ENCODE measurements around the gene MRPS10. TPM values are rescaled to one million over a fixed set of nuclear protein-coding genes. Genes with fewer than 3 reads are reported as not detected.

MRPS10 gene
- total RNA-seq: 10 to 100 TPM; 22.5 to 26.8 TPM
- long read RNA-seq, donor 1, transcript MRPS10-201 (7 exons, 2,110 nt): major isoform, 18 of 22 reads
- long read RNA-seq, donor 1, partial matches to known transcripts: 2 of 22 reads
- long read RNA-seq, donor 1, other reads (novel, unspliced or antisense): 2 of 22 reads
- long read RNA-seq, donor 2, transcript MRPS10-201 (7 exons, 2,110 nt): major isoform, 99 of 141 reads
- long read RNA-seq, donor 2, partial matches to known transcripts: 16 of 141 reads
- long read RNA-seq, donor 2, other reads (novel, unspliced or antisense): 26 of 141 reads

DNA sequence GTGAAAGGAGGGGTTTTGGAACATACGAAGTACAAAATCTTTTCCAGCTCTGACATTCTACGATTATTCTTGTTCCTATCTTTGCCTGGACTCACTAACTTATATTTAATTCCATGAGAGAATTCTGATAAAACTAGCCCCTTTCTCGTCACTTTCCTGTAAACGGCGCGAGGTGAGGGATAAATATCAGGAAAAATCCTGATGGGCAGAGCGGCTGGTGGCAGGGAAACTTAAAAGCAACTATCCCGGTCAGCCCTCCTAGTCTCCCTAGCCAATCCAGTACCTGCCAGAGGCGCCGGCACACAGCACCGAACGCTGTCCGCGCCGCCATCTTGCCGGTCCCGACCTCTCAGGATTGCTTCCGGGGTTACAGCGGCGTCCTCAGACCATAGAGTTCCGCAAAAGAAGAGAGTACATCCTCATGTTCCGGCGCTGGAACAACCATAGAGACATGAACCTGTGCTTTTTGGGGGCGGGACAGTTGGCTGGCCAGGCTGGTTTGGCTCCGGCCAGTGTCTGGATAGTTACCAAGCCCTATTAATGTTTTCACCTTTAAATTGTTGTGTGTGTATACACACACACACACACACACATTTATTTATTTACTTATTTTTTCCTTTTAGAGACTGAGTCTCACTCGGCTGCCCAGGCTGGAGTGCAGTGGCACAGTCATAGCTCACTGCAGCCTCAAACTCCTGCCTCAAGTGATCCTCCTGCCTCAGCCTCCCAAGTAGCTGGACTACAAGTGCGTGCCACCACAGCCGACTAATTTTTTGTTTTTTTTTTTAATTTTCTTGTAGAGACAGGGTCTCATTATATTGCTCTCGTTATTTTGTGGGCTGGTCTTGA lies at the start of gene MRPS10:
Gene MRPS10, minus strand, starts transcription at position 343 of the 849 bp plus-strand sequence. Its CDS starts 12 bp downstream, at position 331.
- intact Hi-C loops (cut with DNase I): loop anchor here in 1 of 2 donors (10.0 kb wide), 1 partner anchor 143 kb away; no protein-coding TSS in a partner anchor
- DNase-seq (ENCODE audit: low spot score): peak; percentile 98

DNA sequence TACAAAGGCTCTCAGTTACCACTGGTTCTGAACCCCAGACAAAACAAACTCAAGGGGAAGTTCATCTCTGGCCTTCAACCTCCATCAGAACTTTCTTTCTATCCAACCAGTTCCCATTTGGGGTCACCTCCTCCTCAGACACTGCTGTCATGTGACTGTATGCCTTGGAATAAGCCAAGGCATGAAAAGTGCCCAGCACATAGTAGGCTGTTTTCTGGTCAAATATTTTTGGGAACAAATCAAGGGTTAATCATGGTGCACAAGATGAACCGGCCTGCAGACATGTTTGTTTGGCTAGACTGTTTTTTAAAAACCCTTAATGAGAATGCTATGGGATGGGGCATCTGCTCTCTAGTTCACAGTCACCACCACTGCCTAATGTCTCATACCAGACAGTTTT lies 48.9 kb upstream of the MRPS10 start:
- intact Hi-C loops (cut with DNase I): loop anchor here in 1 of 2 donors (10.0 kb wide), 1 partner anchor 268 kb away; no protein-coding TSS in a partner anchor
- no peak for DNase-seq (ENCODE audit: low spot score)

DNA sequence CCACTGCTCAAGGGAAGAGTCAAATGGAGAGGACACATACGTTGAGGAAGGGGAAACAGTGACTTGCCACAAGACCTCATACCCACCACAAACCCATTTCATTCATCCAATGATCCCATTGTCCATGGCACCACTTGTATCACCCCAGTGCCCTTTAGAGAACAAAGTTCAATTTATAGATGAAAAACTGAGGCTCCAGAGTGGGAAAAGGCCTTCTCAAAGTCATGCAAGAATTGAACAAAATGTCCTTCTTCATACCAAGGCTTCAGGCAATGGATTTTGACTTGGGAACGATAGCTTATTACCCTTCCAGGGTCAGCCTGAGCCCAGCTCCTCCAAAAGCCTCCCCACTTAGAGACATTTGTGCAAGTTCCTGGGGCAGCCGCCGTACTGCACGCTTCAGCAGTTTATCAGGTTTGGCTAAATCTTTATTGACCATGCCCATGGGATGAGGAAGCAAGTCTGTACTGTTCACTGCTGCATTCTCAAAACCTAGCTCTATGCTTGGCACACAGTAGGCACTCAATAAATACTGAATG lies 47.3 kb upstream of the MRPS10 start:
- peak; percentile 9 for DNase-seq (ENCODE audit: low spot score)
- intact Hi-C loops (cut with DNase I): loop anchor here in 1 of 2 donors (10.0 kb wide), 1 partner anchor 270 kb away; no protein-coding TSS in a partner anchor

DNA sequence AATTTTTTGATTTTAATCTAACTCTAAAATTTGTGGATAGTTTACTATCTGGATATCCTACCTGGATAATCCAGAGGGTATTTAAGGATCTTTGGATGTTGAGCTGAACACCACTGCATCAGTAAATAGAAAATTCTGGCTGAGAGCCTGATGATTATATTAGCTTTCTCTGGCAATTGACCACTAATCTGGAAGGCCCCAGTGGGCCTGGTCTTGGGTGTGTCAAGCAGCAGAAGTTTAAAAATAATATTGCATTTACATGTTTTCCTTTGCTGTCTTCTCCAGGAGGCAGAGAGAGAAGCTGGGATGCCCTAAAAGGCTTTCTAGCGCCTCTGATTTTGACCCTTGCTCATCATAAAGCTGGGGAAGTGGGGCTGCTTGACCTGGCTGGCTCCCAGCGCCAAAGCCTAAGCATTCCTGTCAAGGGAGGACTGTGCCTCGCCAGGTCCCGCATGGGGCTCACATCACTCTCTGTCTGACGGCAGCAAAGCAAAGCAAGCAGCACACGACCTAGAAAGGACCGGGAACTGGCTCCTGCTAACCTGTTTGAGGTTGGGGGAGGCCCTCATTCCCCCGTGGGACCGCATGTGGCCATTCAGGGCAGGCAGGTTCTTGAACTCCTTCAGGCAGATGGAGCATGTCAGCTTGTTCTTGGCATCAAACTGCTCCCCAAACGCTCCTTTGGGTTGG lies 46.6 kb upstream of the MRPS10 start:
- intact Hi-C loops (cut with DNase I): loop anchor here in 1 of 2 donors (10.0 kb wide), 1 partner anchor 270 kb away; no protein-coding TSS in a partner anchor
- DNase-seq (ENCODE audit: low spot score): peak; percentile 58

DNA sequence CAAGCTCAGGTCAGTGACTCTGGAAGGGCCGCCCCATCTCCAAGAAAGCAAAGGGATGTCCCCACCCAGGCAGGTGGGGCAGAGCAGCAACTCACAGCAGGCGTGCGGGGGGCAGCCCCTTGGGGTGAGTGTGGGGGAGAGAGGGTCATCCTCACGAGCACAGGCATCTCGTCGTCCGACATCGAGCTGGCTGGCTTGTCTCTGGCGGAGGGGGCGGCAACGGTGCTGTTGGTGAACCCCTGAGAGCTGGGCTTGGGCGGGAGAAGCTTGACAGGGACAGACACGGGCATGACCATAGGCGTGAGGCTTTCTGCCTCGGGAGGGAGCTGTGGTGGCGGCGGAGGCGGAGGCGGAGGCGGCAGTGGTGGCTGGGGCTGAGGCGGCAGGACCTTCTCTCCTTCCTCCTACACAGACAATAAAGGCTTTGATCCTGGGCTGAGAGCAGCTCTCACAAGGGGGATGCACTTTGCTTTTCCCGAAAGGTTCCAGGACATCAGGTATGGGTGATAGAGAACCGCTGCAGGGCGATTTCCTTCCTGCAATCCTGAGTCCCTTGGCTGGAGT lies 45.6 kb upstream of the MRPS10 start:
- intact Hi-C loops (cut with DNase I): loop anchor here in 1 of 2 donors (10.0 kb wide), 1 partner anchor 272 kb away; no protein-coding TSS in a partner anchor
- DNase-seq (ENCODE audit: low spot score): peak; percentile 71

DNA sequence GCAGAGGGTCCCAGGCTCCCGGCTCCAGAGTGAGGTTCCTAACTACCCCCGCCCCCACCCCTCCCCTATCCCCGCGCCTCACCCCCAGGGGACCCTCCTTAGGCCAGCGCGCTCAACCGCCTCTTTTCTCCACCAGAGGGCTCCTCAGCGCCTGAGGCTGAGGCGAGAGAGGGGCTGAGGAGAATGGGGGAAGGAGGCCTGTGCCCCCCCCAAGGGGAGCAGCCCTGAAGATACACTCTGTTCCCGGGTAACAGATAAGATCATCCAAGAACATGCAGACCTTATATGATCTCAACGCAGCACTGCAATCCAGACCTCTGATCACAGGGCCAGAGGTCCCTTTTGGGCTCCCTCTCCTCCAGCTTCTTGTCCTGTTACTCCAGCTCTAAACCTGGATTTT lies 43.3 kb upstream of the MRPS10 start:
- DNase-seq (ENCODE audit: low spot score): peak; percentile 85
- intact Hi-C loops (cut with DNase I): loop anchor here in 1 of 2 donors (10.0 kb wide), 1 partner anchor 274 kb away; no protein-coding TSS in a partner anchor

DNA sequence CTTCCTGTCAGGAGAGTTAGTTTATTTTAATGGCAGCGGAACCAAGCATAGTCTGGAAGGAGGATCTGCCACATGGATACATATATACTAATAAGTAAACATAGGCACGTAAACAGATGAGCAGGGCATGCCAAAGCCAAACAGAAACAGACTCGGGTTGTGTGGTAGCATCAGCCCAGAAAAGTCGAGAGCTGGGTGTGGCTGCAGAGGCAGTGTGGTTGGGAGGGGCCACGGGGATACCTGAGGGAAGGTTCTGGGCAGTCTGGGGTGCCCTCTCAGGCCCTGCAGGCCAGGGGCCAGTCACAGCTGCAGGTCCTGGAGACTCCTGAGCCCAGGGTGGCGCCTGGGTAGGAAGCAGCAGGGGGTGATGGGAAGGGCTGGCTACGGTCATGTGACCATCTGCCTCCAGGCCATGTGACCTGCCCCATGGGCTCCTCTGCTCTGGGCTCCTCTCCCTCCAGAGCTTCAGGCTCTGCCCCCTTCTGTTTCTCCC lies 42.8 kb upstream of the MRPS10 start:
- intact Hi-C loops (cut with DNase I): loop anchor here in 1 of 2 donors (10.0 kb wide), 1 partner anchor 274 kb away; no protein-coding TSS in a partner anchor
- DNase-seq (ENCODE audit: low spot score): peak; percentile 75

DNA sequence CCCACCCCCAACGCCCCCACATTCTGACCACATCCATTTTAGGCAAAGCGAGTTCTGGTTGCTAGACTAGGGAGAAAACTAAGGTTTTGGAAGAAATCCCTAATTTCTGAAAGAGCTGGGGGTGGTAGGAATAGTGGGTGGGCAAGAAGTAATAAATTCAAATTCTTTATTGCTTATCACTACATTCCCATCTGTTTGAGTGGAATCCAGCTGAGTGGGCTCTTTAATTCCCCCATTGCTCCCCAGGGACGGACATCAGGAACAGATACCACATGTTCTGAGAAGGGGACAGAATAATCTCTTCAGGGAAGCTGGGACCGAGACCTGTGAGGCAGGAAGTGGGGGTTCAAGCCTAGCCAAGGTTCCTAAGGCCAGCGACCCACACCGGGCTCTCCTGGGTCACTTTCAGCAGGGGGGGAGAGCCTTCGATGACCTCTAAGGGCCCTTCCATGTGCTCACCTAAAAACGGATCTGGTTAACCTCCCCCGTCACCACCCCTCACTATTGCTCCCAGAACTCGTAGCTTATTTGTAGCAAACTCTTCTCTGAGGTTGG lies 42.3 kb upstream of the MRPS10 start:
- intact Hi-C loops (cut with DNase I): loop anchor here in 1 of 2 donors (10.0 kb wide), 1 partner anchor 275 kb away; no protein-coding TSS in a partner anchor
- peak; percentile 71 for DNase-seq (ENCODE audit: low spot score)

DNA sequence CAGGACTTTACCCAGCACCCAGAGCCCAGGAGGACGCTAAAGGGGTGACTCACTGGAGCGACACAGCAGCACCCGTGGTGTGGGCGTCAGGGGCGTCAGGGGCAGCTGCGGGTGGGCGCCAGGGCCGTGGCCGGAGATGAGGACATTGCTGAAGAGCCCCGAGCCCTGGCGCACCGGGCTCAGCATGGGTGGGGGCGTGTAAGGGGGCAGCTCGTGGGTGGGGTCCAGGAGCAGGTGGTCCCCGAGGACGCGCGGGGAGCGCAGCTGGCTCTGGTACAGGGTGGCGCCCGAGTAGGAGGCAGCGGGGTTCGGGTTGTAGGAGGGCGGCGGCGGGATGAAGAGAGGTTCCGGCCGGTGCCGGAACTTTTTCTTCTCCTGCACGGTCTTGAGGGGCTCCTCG lies 41.6 kb upstream of the MRPS10 start:
- intact Hi-C loops (cut with DNase I): no loop called here
- DNase-seq (ENCODE audit: low spot score): peak; percentile 76

DNA sequence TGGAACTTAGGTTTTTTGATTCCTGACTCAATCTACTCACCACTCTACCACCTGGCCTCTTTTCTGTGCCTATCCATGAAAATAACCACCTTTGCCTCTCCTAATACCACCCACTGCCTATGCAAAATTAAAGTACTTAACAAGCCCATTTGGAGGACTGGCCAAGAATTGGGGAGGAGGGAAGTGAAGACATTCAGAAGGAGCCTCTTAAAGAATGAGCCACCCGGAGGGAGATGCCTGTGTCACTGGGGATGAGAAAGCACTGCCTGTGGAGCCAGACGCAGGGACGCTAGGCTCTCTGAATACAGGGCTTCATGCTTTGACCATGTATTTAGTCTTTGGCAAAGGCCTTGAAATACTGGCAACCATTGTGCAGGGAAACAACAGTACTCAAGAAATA lies 40.0 kb upstream of the MRPS10 start:
- peak; percentile 37 for DNase-seq (ENCODE audit: low spot score)

DNA sequence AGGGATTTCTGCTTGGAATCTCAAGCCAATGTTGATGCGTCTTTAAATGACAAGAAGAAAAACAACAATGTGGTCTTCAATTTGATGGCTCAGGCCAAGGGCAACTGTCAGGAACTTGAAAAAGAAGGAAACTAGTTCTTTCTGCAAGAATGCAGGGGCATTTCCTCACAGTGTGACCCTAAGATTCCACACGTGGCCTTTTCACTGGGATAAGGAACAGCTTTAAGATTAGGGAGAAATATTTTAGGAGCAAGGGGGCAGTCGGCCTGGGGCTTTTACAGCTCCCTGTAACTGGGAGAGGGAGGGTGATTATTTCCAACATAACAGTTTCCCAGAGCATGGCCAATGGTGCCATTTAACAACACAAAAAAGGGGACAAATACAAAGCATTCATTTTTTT lies 39.4 kb upstream of the MRPS10 start:
- intact Hi-C loops (cut with DNase I): no loop called here
- DNase-seq (ENCODE audit: low spot score): no peak

More for the DNA sequence above, 40.0 kb upstream of the MRPS10 start:
- intact Hi-C loops (cut with DNase I): no loop called here

DNA sequence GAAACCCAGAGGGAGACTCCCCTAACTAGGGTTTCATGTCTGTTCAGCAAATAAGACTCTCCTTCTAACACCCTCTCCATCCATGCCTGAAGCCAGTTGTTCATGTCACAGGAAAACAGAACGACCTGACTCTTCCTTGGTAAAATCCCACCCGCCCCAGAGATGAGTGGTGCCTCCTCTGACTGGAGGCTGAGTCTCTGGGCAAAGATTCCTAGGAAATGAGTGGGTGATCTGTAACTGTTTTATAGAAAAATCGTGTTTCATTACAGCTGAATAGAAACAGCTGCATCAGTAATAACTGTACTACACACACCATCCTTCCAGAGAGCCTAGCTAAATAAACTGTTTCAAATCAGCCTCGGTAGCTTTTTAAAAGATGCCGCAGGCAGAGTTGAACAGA lies 37.4 kb upstream of the MRPS10 start:
- DNase-seq (ENCODE audit: low spot score): no peak
- intact Hi-C loops (cut with DNase I): no loop called here

DNA sequence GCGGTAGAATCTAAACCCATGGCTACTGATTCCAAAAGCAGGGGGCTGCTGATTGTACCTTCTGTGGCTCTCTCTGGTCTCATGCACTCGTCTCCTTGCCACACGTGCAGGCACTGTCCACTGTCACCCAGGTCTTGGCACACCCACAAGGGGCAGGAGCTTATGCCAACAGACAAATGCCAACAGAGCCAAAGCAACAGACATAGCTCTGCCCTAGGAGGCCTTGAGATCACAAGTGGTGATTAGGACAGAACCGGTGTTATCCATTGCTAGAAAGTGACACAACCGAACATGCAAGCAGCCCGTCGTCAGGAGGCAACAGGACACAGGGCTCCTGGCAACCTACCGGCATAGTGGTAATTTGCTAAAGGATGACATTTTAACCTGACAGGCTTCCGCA lies 36.8 kb upstream of the MRPS10 start:
- no peak for DNase-seq (ENCODE audit: low spot score)

DNA sequence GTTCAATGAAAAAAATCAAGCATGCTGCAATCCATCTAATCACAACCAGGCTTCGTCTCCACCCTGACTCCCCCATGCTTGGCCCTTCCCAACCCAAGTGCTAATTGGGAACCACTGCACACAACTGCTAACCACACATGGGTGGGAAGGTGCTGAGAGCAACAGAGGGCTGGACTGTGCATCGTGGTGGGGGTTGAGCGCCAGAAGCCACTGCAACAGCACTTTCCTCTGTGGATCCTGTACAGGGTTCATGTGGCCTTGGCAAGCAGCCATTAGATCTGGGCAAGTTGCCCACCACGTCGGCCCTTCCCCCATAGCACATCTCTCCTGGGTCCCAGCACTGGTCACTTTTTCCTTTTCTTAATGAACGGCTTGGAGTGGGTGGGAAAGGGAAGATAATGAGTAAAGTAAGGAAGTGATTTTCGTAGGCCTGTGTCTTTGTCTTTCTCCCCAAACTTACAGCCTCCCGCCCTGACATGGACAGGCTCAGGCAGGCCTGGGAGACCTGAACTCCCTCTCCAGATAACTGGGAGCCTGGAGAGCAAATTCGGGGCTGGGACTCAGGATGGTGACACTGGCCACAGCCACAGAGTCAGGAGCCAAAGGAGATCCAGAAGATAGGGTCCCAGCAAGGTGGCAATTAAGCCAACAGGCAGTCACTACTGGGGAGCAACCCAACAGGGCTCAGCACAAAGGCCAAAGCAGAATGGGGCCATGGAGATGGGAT lies 34.4 kb upstream of the MRPS10 start:
- intact Hi-C loops (cut with DNase I): no loop called here
- peak; percentile 91 for DNase-seq (ENCODE audit: low spot score)

More for the DNA sequence above, 36.8 kb upstream of the MRPS10 start:
- intact Hi-C loops (cut with DNase I): no loop called here

DNA sequence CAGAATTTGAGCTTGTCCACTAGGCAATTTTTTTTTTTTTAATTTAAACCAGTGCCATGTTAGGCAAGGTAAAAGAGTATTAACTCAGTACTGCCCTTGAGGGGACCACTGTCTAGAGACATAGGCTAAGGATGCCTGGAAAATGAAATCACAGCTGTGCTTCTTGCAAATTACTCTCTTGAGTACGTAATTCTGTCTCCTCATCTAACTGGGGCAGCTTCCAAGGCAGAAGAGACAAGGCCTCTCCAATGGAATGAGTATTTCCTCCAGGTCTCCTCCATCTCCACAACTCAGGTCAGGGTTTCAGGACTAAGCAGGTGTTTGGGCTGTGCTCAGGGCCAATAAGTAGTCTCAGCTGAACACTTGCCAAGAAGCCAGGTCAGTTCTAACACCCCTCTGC lies 33.8 kb upstream of the MRPS10 start:
- intact Hi-C loops (cut with DNase I): no loop called here
- no peak for DNase-seq (ENCODE audit: low spot score)

DNA sequence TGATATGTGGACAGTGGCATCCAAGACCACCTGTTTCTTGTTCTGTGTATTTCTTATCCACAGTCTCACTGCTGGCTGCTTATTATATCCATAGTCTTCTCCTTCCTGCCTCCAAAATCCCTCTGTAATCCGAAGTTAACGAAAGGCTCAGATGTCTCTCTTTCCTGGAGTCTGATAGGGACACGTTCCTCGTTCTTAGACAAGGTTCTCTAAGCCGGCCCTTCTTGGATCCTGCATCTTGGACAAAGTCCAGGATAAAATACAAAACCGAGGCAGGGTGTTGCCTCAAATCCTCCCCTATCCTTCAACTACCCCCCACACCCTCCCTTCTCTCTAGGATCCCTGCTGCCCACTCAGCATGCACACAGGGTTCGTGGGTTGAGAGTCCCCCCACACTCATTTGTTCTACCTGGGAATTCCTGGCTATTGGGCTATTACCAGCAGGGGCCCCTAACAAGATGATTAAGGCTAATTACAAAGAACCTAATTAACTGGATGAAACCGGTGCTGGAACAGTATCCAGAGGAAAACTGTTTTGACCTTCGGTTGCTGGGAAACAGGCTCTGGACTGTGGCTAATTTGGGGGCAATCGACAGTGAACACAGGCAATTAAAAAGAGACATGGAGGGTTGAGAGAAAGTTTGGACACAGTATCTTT lies 32.7 kb upstream of the MRPS10 start:
- intact Hi-C loops (cut with DNase I): no loop called here
- no peak for DNase-seq (ENCODE audit: low spot score)

DNA sequence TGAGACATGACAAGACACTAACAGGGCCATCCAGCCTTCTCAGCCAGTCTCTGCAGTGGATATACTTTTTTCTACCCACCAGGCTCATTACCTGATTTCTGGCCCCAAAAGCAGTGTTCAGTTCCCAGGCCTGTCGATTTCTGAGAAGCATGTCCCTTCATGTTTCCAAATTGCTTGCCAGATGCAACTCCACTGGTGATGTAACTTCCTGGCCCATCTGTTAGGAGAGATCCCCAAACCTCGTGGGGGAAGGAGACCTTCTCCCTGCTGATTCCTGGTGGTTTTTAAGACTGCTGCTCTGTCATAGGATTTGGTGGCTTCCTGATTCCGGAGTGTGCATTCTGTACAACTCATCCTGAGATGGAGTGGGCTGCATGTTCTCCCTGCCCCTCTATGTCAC lies 31.6 kb upstream of the MRPS10 start:
- intact Hi-C loops (cut with DNase I): no loop called here
- DNase-seq (ENCODE audit: low spot score): no peak
